Ectodermal cell (in vitro differentiated cells): ENCODE results near the gene FSTL3.

ENCODE experiments used
- H3K27ac ChIP-seq: 2 replicates; pipeline ENCODE4 v1.7.0; 2013; ENCODE audit warnings: mild to moderate bottlenecking, low read depth, low read length; ENCODE audit not compliant: insufficient read depth, poor library complexity, severe bottlenecking
- H3K27me3 ChIP-seq: 2 replicates; pipeline ENCODE4 v1.7.0; 2013; ENCODE audit warnings: mild to moderate bottlenecking, low read length; ENCODE audit not compliant: insufficient read depth, control insufficient read depth, poor library complexity, severe bottlenecking
- H3K36me3 ChIP-seq: one replicate; pipeline ENCODE4 v1.7.0; 2013; ENCODE audit warnings: low read length; ENCODE audit not compliant: control insufficient read depth, insufficient read depth
- H3K4me1 ChIP-seq: one replicate; pipeline ENCODE4 v1.7.0; 2013; ENCODE audit warnings: low read length; ENCODE audit not compliant: control insufficient read depth, insufficient read depth
- H3K4me3 ChIP-seq: 2 replicates; pipeline ENCODE4 v1.7.0; 2013; ENCODE audit warnings: low read depth, low read length, control low read depth; ENCODE audit not compliant: insufficient read depth
- H3K9me3 ChIP-seq: 2 replicates; pipeline ENCODE4 v1.7.0; 2013; ENCODE audit warnings: mild to moderate bottlenecking, low read length, moderate library complexity; ENCODE audit not compliant: control insufficient read depth
- WGBS, 2 experiments: methylation state at CpG; one replicate each; pipeline ENCODE4 v1.1.7; 2013; ENCODE audit warnings: missing lambda C conversion rate in 2 of 2; 5-methylcytosine and 5-hydroxymethylcytosine counted together

The FSTL3 gene

DNA sequence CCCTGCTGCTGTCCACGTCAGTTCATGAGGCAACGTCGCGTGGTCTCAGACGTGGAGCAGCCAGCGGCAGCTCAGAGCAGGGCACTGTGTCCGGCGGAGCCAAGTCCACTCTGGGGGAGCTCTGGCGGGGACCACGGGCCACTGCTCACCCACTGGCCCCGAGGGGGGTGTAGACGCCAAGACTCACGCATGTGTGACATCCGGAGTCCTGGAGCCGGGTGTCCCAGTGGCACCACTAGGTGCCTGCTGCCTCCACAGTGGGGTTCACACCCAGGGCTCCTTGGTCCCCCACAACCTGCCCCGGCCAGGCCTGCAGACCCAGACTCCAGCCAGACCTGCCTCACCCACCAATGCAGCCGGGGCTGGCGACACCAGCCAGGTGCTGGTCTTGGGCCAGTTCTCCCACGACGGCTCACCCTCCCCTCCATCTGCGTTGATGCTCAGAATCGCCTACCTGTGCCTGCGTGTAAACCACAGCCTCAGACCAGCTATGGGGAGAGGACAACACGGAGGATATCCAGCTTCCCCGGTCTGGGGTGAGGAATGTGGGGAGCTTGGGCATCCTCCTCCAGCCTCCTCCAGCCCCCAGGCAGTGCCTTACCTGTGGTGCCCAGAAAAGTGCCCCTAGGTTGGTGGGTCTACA lies 6.6 kb downstream of the FSTL3 start:
- Histone ChIP-seq H3K36me3 (no peaks in the 10 kb centered on the region), H3K9me3 (no peaks in the 10 kb centered on the region), H3K4me1 (peaks cover 3% of the 10 kb centered on the region), H3K27me3 (peaks cover 2% of the 10 kb centered on the region), H3K4me3 (no peak overlapping the region), H3K27ac (no peak overlapping the region)
- WGBS, 2 experiments: 91 to 94% methylated on average over 25 of the region's 25 CpGs

DNA sequence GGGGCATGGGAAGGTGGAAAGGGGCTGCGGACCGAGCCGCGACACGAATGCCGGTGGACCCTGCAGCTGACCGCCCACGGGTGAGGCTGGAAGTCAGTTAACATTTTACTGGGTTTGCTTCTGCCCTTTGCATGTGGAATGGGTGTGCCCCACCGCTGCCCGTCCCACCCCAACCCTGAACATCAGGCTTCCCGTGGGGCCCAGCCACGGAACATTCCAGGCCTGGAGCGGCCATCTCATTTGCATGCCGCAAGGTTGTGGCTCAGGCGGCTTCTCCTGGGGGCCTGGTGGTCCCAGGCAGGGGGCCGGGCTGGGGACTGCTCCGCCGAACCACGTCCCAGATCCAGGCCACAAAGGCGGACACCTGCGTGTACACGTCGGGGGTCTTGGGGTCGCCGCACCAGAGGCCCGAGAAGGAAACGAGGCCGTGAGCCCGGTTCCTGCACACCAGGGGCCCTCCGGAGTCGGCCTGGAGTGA lies 9.3 kb downstream of the FSTL3 start:
- Histone ChIP-seq H3K27ac (no peak overlapping the region), H3K4me1 (no peaks in the 10 kb centered on the region), H3K36me3 (no peaks in the 10 kb centered on the region), H3K9me3 (no peaks in the 10 kb centered on the region), H3K4me3 (no peak overlapping the region), H3K27me3 (no peaks in the 10 kb centered on the region)
- WGBS, 2 experiments: 89% methylated on average over 31 of the region's 31 CpGs

DNA sequence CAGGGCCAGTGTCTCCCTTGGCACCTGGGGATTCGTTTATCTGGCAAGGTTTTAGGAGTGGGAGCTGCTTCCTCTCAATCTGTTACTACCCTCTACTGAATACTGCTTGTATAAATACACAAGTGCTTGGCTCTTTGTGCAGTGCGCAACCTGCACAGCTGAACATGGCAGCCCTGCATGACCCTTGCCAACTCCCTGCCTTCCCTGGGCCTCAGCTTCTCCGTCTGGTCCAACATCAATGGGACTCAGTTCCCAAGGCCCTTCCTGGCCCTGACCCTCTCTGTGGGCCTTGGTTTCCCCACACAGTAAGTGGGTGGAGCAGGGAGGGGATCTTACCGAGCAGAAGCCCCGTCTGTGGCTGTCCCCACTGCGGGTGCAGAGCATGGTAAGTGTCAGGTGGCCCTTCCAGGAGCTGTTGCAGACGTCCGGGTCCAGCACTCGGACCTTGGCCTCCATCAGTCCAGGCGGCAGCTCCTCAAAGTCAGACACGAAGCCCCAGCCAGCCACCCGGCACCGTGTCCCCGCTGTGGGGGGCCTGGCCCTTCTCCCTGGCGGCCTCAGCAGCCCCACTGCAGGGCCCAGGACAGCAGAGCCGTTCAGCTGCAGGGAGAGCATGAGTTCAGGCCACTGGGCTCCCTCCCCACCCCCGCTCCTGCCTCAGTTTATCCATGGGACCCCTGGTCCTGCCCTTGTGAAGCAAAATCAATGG lies 10.6 kb downstream of the FSTL3 start:
- H3K36me3 ChIP-seq: no peaks in the 10 kb centered on the region
- H3K9me3 ChIP-seq: no peaks in the 10 kb centered on the region
- no peaks in the 10 kb centered on the region for H3K4me1 ChIP-seq
- no peak overlapping the region for H3K27ac ChIP-seq
- WGBS, 2 experiments: 86 to 87% methylated on average over 17 of the region's 17 CpGs
- no peak overlapping the region for H3K4me3 ChIP-seq
- H3K27me3 ChIP-seq: no peaks in the 10 kb centered on the region

DNA sequence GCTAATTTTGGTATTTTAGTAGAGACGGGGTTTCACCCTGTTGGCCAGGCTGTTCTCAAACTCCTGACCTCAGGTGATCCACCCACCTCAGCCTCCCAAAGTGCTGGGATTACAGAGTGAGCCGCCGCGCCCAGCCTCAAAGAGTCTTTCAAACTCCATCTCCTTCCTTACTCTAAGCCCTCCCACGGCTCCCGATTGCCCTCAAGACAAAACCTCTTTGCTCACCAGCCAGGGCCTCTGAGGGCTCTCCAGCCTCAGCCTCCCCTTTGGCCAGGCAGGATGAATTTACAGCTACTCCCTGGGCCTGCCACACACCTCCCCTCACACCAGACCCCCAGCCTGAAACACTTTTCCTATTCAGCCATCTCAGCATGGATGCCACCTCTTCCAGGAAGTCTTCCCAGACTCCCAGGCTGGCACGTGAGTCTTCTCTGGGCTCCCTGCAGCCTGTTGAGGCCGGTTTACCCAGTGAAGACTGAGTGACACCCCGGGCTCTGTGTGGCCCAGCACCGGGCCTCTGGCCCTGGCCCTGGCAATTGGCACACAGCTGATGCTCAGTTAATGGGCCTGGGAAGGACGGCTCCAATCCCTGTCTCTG lies 11.5 kb downstream of the FSTL3 start:
- H3K4me3 ChIP-seq: no peak overlapping the region
- H3K9me3 ChIP-seq: no peaks in the 10 kb centered on the region
- no peaks in the 10 kb centered on the region for H3K36me3 ChIP-seq
- H3K27me3 ChIP-seq: no peaks in the 10 kb centered on the region
- no peaks in the 10 kb centered on the region for H3K4me1 ChIP-seq
- WGBS, 2 experiments: 85 to 86% methylated on average over 11 of the region's 11 CpGs
- H3K27ac ChIP-seq: no peak overlapping the region

DNA sequence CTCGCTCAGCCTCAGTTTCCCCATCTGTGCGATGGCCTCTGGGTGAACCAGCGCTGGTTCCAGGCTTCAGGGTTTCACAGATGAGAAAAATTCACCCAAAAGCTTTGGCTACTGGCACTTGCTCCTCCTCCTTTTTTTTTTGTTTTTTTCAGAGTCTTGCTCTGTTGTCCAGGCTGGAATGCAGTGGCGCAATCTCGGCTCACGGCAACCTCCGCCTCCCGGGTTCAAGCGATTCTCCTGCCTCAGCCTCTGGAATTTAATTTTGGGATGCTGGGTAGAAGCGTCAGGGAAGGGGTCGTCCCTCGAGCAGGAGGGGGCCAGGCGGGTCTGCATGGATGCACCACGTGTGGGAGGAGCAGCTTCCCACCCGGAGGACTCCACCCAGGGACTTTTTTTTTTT lies 12.0 kb downstream of the FSTL3 start:
- Histone ChIP-seq H3K4me1 (no peaks in the 10 kb centered on the region), H3K27me3 (no peaks in the 10 kb centered on the region), H3K4me3 (no peak overlapping the region), H3K27ac (no peak overlapping the region), H3K36me3 (no peaks in the 10 kb centered on the region), H3K9me3 (no peaks in the 10 kb centered on the region)
- 89 to 92% methylated on average over 15 of the region's 15 CpGs for WGBS, 2 experiments

DNA sequence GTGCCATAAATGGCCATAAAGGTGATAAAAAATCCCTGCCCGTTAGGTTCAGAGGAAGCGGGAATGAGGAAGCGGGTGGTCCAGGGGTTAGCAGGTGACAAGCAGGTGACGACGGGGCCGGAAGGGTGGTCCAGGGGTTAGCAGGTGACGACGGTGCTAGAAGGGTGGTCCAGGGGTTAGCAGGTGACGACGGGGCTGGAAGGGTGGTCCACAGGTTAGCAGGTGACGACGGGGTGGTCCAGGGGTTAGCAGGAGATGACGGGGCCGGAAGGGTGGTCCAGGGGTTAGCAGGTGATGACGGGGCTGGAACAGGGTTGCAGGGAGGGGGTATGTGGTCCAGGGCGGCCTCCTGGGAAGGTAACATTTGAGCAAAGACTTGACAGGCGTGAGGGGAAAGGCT lies 12.8 kb downstream of the FSTL3 start:
- Histone ChIP-seq H3K27ac (no peak overlapping the region), H3K4me1 (no peaks in the 10 kb centered on the region), H3K4me3 (no peak overlapping the region), H3K36me3 (no peaks in the 10 kb centered on the region), H3K9me3 (no peaks in the 10 kb centered on the region), H3K27me3 (no peaks in the 10 kb centered on the region)
- WGBS, 2 experiments: 95% methylated on average over 17 of the region's 17 CpGs

DNA sequence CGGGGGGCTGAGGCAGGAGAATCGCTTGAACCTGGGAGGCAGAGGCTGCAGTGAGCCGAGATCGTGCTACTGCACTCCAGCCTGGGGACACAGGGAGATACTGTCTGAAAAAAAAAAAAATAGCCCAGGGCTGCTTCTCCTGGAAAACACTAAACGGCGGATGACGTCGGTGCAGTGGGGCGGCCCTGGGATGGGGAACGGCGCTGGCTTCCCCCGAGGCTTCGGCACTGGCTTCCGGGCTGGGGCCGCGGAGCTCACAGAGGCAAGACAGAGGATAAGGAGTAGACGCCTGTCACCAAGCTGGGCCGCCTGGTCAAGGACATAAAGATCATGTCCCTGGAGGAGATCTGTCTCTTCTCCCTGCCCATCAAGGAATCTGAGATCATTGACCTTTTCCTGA lies 14.0 kb downstream of the FSTL3 start:
- Histone ChIP-seq H3K9me3 (no peaks in the 10 kb centered on the region), H3K4me3 (no peak overlapping the region), H3K27me3 (no peaks in the 10 kb centered on the region), H3K27ac (no peak overlapping the region), H3K4me1 (no peaks in the 10 kb centered on the region), H3K36me3 (no peaks in the 10 kb centered on the region)
- 81 to 82% methylated on average over 18 of the region's 18 CpGs for WGBS, 2 experiments

DNA sequence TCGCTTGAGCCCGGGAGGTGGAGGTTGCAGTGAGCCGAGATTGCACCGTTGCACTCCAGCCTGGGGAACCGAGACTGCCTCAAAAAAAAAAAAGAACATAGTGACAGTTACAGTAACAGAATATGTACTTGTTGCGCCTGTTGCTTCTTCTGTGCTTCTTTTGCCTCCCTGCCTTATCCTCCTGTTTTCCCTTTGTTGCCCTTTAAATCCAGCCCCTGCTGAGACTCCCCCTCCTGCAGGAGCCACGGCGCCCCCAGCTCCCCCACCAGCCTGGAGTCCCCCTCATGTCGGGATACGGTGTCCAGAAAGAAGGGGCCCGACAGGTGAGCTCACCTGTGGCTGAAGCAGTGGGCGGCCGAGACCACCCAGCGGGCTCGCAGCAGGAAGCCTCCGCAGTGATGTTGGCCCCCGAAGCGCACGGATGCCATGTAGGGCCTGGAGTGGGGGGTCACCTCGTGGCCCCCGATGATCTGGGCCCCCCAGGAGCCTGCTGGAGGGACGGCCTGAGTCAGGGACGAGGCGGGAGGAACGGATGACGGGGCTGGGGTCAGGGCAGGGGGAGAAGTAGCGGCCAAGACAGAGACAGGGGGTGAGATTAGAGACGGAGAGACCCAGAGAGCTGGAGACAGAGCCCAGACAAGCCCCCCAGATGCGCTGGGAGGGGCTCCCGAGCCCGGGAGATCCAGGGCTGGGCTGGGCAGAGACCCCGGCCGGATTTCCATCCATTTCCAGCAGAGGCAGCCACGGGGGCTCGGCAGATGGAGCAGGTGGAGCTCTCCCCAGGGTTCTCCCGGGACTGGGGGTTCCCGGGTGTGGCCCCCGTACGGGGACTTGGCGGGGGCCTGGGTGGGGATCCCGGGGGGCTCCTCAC lies 18.5 kb downstream of the FSTL3 start:
- H3K4me1 ChIP-seq: no peaks in the 10 kb centered on the region
- H3K27ac ChIP-seq: no peak overlapping the region
- no peaks in the 10 kb centered on the region for H3K36me3 ChIP-seq
- H3K9me3 ChIP-seq: no peaks in the 10 kb centered on the region
- no peak overlapping the region for H3K4me3 ChIP-seq
- H3K27me3 ChIP-seq: no peaks in the 10 kb centered on the region
- WGBS, 2 experiments: 78% methylated on average over 41 of the region's 41 CpGs

DNA sequence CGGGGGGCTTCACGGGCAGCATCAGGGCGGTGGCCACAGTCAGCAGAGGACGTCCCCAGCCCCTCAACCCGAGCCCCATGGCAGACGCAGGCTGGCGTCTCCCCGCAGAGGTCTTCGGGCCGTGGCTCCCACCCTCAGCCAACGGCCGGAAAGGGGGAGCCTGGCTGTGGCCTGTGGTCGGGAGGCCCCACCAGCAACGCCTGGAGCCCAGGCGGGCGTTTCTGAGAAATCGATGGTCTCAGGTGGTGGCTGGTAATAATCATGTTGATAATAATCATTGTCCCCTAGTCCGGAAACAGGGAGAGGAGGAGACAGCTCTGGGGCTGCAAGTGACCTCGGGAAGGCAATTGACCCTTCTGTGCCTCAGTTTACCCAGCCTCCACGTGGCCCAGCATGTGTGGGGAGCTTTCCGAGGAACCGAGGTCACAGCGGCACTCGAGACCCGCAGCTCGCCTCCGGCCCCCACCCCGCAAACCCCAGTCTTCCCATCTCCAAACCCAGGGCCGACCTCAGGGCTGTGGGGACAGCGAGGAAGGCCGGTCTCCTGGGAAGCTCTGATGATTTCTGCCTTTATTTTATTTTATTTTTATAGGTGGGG lies 19.3 kb downstream of the FSTL3 start, which contains the start of gene PRSS57:
TSS of gene PRSS57 (minus strand) at position 101 of the 598 bp plus-strand sequence. CDS start at position 79, 22 bp downstream.
- WGBS, 2 experiments: 90 to 92% methylated on average over 31 of the region's 31 CpGs
- Histone ChIP-seq H3K9me3 (no peaks in the 10 kb centered on the region), H3K27me3 (no peaks in the 10 kb centered on the region), H3K36me3 (no peaks in the 10 kb centered on the region), H3K27ac (no peak within 1 kb of the TSS), H3K4me1 (no peaks in the 10 kb centered on the region), H3K4me3 (no peak within 1 kb of the TSS)
